HG02981 (cell line): ENCODE data around the gene AKR1D1.
"Not testable (repeated sequence)": the region's sequence is repeated elsewhere in the genome, so short reads cannot be mapped to it uniquely, and the experiment has no call there.

Source experiments
- ATAC-seq: cut with Tn5 transposase; IDR thresholded peaks from one replicate; pipeline ENCODE4 v1.9.1; 2021; ENCODE audit warnings: mild to moderate bottlenecking, moderate library complexity; ENCODE audit not compliant: unreplicated experiment

The AKR1D1 gene, protein sequence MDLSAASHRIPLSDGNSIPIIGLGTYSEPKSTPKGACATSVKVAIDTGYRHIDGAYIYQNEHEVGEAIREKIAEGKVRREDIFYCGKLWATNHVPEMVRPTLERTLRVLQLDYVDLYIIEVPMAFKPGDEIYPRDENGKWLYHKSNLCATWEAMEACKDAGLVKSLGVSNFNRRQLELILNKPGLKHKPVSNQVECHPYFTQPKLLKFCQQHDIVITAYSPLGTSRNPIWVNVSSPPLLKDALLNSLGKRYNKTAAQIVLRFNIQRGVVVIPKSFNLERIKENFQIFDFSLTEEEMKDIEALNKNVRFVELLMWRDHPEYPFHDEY

DNA sequence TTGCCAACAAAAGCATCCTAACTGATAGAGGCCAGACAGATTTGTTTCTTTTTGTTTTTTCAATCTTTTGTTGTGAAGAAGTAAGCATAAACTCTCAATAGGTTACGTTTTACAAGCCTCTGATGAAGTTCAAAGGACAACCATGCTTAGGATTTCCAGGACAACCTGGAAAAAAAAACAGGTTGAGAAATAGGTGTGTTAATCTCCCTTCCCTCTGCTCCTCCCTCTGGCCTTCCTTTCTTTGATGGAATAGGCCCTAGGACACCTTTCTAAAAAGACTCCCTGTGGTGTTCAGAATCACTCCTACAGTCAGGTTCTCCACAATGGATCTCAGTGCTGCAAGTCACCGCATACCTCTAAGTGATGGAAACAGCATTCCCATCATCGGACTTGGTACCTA is at the start of gene AKR1D1:
Gene AKR1D1 (plus strand): TSS at position 264 of the 400 bp plus-strand sequence. CDS start 60 bp downstream, at position 324.
- no peak for ATAC-seq

DNA sequence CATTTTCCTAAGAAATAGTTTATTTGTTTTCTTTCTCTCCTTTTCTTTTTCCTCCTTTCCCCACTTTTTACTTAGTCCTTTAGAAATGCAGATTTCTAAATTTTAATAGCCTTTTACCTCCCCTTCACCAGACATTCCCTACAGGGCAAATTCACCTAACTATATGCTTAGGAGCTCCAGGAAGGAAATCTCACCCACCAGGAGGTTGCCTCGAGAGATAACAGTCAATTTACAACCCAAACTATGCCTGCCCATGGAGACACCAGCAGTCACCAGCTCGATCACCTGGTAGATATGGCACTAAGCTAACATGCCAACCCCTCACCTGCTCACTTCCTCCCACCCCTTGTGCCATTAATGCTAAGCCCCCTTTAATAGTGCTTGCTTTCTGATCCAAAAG is 49.2 kb upstream of the AKR1D1 start:
- no peak for ATAC-seq

DNA sequence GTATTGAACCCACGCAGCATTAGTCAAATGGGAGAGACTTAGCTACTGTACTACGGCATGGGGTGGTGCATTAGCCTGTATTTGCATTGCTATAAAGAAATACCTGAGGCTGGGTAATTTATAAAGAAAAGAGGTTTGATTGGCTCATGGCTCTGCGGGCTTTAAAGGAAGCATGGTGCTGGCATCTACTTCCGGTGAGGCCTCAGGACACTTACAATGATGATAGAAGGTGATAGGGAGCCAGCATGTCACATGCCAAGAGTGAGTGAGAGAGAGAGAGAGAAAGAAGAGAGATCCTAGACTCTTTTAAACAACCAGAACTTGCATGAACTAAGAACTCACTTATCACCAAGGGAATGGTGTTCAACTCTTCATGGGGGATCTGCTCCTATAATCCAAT is 47.1 kb upstream of the AKR1D1 start:
- no peak for ATAC-seq

DNA sequence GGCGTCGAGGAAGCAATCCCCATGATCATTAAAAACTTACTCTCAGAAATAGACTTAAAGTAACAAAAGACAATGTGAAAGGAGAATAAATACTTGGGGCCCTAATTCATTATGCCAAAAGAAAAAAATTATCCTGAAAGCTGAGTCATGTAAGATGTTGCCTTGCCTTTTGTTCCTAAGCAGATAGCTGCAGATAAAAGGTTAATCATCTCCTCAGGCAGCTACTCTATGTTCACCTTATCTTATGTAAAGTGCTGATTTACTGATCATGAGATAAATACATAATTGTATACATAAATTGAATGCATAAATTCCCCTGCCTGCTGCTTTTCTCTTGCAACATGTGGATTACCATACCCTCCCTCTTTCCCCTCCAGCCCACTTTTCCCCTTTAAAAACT is 46.3 kb upstream of the AKR1D1 start:
- no peak for ATAC-seq

DNA sequence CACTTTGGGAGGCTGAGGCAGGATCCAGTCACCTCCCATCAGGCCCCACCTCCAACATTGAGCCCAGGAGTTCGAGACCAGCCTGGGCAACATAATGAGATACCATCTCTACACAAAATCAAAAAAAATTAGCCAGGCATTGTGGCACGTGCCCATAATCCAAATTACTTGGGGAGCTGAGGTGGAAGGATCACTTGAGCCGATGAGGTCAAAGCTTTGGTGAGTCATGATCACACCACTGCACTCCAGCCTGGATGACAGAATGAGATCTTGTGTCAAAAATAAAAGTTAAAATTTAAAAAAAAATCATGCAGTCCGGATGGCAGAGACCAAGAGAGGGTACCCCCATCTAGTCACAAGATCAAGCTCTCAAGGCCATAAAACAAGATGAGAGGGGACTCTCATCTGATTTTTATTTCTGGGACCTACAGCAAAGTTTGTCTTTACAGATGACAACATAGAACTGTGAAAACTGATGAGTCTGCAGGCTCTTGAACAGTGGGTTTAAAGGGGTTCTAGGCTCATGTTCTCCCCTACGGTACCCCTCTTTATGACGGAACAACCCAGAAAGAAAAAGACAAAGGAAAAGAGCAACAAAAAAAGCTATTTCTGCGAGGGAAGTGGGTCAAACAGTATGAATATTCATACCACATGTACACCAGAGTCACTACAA is 45.4 kb upstream of the AKR1D1 start:
- ATAC-seq: no peak

DNA sequence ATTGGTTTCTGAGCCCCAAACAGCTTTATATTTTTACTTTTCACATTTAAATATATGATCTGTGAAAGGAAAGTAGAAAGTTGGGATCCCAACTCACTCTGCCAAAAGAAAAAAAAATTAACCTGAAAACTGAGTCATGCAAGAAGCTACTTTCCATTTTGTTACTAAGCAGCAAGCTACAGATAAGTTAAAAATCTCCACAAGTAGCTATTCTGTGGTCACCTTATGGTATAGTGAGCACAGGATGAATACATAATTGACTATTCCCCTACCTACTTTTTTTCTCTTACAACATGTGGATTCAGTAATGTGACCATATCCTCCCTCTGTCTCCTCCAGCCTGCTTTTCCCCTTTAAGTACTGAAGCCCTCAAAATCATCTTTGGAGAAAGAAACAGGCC is 44.1 kb upstream of the AKR1D1 start:
- peak; percentile 84 for ATAC-seq

DNA sequence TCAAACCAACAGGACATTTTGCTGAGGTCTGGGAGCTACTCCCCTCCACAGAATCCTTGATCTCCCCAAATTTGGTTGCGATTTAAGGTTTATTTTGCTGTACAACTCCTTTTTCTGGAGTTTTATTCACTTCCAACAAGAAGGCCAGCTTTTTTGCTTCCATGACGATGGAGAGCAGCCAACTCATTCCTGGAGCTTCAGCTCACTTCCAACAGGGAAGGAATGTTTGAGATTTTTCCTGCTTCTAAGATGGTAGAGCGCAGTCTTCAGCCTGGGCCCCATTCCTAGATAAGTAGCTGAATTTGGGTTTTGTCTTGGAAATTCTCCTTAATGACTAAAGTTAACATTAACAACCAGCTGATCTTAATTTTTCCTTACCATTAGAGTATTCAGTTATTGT is 43.5 kb upstream of the AKR1D1 start:
- ATAC-seq: no peak

DNA sequence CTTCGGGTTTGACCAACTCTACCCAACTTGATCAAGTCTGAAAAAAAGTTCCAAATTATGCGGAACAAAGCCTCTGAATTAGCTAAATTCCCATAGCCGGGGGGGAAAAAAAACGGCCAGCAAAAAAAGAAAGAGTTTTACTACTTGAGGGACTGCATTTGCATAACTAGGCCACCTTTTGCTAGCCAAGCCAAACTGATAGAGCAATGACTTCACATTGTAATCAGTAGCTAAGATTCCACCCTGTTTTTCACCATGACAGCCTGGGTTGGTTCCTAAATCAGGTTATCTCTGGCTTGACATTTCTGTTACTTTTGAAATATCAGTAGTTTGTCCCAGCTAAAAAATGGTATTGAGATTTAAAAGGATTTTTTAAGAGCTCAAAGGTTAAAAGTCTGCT is 43.0 kb upstream of the AKR1D1 start:
- ATAC-seq: no peak

DNA sequence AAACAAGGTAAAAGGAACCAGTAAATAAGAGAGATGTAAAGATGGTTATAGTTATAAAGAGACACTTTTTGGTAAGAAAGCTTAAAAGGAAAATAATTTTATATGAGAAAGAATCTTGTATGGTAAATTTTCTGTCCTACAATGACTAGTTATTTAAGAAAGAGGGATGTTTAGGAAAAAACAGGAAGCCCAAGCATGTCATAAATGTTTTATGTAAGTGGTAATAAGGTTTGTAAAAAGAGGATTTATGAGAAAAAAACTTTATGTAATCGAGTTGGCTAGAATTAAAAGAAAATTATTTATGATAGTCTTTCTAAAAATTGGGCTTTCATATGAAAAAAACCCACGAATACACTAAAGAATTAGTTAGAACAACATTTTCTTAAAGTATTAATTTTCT is 40.1 kb upstream of the AKR1D1 start:
- ATAC-seq: no peak

DNA sequence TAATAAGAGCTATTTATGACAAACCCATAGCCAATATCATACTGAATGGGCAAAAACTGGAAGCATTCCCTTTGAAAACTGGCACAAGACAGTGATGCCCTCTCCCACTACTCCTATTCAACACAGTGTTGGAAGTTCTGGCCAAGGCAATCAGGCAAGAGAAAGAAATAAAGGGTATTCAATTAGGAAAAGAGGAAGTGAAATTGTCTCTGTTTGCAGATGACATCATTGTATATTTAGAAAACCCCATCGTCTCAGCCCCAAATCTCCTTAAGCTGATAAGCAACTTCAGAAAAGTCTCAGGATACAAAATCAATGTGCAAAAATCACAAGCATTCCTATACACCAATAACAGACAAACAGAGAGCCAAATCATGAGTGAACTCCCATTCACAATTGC is 36.2 kb upstream of the AKR1D1 start:
- ATAC-seq: not testable (repeated sequence)

DNA sequence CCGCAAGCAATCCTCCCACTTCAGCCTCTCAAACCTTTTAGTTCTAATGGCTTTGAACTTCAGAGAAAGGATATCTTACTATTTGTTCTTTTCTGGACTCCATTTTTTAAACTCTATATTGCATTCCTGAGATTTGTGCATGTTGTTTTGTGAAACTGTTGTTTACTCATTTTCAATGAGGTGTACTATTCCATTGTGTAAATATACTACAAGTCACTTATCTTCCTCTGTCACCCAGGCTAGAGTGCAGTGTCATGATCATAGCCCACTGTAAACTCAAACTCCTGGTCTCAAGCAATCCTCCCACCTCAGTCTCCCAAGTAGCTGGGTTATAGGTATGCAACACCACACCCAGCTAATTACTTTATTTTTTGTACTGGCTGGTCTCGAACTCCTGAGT is 31.4 kb upstream of the AKR1D1 start:
- ATAC-seq: no peak

DNA sequence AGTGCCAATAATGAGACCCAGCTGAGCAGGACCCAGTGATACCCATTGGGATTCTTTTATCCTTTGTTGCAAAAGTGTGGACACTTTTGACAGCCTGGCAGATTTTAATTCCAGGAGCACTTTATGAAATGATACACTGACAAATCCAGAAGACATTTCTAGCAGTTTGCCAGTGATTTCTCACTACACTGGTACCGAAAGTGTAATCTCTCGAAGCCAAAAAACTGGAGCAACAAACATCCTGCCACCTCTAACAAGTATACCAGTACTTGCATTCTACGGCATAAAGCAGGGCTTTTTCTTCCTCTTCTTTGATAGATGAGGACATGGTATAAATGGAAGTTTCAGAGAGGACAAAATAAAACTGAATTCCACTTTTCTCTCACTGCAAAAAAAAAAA is 28.4 kb upstream of the AKR1D1 start:
- no peak for ATAC-seq

DNA sequence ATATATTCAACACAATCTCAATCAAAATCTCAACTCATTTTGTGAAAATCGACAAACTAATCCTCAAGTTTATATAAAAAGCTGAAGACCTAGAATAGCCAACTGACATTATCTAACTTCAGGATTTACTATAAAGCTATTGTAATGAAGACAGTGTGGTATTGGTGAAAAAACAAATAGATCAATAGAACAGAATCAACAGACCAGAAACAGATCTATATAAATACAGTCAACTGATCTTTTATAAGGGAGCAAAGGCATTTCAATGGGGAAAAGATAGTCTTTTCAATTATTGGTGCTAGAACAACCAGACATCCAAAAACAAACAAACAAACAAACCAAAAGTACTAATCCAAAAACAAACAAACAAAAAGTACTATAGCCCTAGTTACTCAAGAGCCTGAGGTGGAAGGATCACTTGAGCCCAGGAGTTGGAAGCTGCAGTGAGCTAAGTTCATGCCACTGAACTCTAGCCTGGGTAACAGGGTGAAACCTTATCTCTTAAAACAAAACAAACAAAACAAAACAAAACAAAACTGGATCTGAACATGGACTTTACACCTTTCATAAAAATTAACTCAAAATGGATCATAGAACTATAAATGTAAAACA is 26.6 kb upstream of the AKR1D1 start:
- no peak for ATAC-seq

DNA sequence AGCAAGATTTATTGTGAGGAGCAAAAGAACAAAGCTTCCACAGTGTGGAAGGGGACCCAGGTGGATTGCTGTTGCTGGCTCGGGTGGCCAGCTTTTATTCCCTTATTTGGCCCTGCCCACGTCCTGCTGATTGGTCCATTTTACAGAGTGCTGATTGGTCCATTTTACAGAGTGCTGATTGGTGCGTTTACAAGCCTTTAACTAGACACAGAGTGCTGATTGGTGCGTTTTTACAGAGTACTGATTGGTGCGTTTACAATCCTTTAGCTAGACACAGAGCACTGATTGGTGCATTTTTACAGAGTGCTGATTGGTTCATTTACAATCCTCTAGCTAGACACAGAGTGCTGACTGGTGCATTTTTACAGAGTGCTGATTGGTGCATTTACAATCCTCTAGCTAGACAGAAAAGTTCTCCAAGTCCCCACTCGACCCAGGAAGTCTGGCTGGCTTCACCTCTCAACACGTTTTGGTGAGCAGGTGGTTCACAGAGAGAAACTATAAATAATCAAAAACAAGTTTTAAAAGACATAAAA is 24.5 kb upstream of the AKR1D1 start:
- not testable (repeated sequence) for ATAC-seq

DNA sequence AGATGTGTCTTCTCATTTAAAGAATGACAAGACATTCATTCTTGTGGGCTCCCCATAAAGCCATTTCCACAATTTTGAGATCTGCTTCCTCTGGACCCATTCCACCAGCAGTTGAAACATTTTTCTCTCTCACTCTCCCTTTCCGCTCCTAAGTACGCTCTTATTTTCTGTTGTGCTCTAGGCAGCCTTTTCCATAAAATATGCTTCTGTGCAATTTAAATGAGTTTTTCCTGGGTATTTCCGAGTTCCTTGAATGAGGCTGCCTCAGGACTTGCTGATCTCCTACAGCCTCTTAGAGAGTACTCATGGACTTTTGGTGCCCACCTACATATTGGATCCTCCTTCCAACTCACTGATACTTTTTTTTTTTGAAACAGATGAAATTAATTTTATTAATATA is 23.6 kb upstream of the AKR1D1 start:
- ATAC-seq: no peak

DNA sequence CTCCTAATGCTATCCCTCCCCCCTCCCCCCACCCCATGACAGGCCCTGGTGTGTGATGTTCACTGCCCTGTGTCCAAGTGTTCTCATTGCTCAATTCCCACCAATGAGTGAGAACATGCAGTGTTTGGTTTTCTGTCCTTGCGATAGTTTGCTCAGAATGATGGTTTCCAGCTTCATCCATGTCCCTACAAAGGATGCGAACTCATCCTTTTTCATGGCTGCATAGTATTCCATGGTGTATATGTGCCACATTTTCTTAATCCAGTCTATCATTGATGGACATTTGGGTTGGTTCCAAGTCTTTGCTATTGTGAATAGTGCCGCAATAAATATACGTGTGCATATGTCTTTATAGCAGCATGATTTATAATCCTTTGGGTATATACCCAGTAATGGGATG is 20.6 kb upstream of the AKR1D1 start:
- not testable (repeated sequence) for ATAC-seq

DNA sequence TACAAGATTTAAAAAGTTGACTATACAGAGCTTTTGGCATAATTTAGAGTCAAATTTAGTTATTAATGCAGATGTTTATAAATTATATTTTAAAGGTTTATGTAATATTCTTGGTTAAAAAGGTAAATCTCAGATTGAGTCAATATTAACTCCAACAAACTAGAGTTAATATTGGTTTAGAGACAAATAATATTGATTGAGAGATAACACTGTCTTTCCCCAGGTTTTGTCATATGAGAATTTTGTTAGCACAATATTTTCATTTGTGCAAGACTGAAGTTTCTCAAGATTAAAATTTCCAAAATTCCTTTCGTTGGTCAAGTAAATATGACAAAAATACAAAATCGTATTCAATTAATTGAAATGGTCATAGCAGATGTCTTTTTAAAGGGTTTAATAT is 12.9 kb upstream of the AKR1D1 start:
- ATAC-seq: no peak

DNA sequence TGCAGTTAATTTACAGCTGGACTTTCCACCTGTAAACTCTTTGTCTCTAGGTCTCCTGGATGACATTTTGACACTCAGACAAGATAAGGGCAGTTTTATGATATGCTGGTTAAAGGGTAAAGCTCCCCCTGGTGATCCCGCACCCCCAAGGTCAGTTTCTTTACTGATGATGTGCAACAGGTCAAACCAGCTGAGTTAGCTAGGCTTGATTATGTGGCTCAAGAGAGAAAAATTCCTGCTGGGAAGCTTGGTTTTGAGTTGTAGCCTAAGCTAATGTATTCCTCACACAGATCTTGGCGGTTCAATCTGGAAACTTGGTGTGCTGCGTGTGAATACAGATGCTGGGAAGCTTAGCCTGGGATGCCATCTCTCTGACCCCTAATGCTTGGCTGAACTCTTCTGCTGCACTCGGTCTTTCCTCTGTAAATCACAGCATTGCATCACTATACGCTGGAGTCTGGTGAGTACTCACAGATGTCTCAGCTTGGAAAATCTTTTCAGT is 11.4 kb upstream of the AKR1D1 start:
- no peak for ATAC-seq

DNA sequence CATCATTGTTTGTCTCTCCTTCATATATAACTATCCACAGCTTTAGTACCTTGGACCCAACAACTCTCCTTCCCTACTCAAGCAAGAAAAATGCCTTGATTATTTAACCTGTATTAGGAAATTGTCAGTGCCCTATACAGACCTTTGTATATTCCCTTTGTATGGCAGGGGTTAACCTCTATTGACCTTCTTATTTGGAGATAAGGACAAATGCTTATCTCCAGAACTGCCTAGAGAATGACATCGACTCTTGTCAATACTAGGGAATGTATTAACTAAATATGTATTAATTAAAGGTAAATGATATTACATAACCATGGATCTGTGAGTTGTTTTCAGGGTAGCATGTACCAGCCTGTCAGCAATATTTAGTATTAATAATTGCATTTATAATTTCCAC is 10.4 kb upstream of the AKR1D1 start:
- no peak for ATAC-seq

DNA sequence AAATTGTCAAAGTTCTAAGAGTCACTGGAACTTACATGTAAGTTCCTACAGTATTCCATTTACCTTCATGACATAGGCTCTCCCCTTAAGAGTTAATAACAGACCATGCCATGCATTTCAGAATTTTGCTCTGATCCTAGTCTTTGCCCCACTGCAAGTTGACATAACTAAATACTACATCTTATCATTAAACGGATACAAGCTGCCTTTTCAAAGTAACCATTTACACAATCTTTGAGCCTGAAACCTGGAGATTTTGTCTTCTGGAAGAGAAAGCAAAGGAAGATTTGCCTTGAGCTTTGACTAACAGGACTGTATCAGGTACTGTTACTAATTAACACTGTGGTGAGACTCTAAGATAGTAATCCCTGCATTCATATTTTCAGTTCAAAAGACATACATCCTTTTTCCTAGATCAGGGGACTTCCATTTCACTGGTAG is 9.3 kb upstream of the AKR1D1 start:
- ATAC-seq: peak; percentile 84

DNA sequence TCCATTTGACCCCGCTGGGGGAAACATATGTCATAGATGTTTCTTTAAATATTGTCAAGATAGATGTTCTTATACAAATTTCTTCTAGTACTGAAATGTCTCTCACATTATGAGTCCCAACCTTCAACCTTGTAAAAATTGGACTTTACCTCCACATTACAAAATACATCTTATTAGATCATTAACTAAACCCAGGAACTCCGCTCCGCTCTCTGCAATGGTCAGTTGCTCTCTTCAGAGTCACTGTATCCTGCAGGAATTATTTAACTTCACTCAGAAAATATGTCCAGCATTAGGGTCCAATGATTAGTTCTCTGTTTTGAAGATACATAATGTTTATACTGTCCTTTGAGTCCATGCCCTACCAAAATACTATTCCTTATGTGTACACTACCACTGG is 8.5 kb upstream of the AKR1D1 start:
- no peak for ATAC-seq

DNA sequence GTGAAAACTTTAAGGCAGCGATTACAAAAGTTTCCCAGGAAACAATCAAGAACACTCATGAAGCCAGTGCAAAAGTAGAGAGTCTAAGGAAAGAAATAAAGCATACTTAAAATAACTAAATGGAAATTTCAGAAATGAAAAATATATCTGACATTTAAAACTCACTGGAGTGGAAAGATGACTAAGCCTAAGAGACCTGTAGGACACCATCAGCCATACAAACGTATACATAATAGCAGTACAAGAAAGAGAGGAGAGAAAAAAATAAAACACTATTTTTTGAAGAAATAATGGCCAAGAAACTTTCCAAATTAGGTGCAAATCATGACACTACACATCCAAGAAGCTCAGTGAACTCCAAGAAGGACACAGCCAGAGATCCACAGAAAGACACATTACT is 5.4 kb upstream of the AKR1D1 start:
- no peak for ATAC-seq
